ENCODE measurements around the gene TNS3. TPM values are rescaled to one million over a fixed set of nuclear protein-coding genes. Genes with fewer than 3 reads are reported as not detected.

The TNS3 gene
- total RNA-seq, 1 donor from 2014 or later: 92.9 TPM

GRCh38 chr7:47466832-47467231, 115.1 kb downstream of the TNS3 start:
- peaks cover 19% of the 10 kb centered on the region for H3K36me3 Mint-ChIP-seq (ENCODE audit: low read depth, unreplicated experiment)
- Histone ChIP-seq H3K4me2 (ENCODE audit: low read length) (no peak overlapping the region), H3K27me3 (ENCODE audit: insufficient read depth, low read length) (no peaks in the 10 kb centered on the region), H3K79me2 (ENCODE audit: insufficient read depth, low read length) (peaks cover 20% of the 10 kb centered on the region), H3K36me3 (ENCODE audit: insufficient read depth, low read length) (peaks cover 2% of the 10 kb centered on the region), H3K9ac (ENCODE audit: low read length) (no peak overlapping the region), H2AFZ (ENCODE audit: low read depth, low read length) (no peak overlapping the region), H3K4me3 (ENCODE audit: insufficient read depth, low read depth, low read length) (no peak overlapping the region), H3K27ac (ENCODE audit: low read depth, low read length) (no peak overlapping the region), H3K9me3 (ENCODE audit: insufficient read depth, low read depth, low read length) (no peaks in the 10 kb centered on the region), H3K4me1 (ENCODE audit: insufficient read depth, low read length) (peaks cover under 1% of the 10 kb centered on the region), H4K20me1 (ENCODE audit: insufficient read depth, low read length) (peaks cover 11% of the 10 kb centered on the region)
- TF ChIP-seq EZH2 (IDR thresholded peaks at IDR 0.05; ENCODE audit: insufficient read depth, low read length) (no peak), CTCF (IDR thresholded peaks at IDR 0.05; ENCODE audit: insufficient read depth, low read depth, low read length) (no peak)
- peaks cover 24% of the 10 kb centered on the region for H3K4me1 Mint-ChIP-seq (ENCODE audit: low read depth, unreplicated experiment)
- DNase-seq (ENCODE audit: low read depth) (no peak), FAIRE-seq (no peak)
- no peak overlapping the region for H3K27ac Mint-ChIP-seq (ENCODE audit: unreplicated experiment)
- H3K4me3 Mint-ChIP-seq (ENCODE audit: unreplicated experiment): no peak overlapping the region
- H3K9me3 Mint-ChIP-seq (ENCODE audit: unreplicated experiment): no peaks in the 10 kb centered on the region
- no peaks in the 10 kb centered on the region for H3K27me3 Mint-ChIP-seq (ENCODE audit: low read depth, unreplicated experiment)

DNA sequence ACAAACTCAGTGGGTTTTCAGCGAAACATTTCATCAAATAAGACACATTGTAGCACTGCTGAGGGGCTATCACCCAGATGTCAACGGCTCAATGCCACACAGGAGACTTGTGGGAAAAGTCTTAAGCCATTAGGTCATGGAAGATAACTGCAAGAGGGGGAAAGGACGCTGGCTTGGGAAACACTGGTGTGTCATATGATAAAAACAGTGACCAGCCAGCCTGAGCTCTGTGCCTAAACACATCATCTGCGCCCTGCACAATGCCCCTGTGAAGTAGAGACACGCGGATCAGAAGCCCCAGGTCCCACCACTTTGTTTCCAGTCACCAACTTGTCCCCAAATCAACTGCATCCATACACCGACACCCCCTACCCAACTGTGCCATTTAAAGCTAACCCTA, 116.7 kb downstream of the TNS3 start:
- peaks cover 2% of the 10 kb centered on the region for H3K36me3 ChIP-seq (ENCODE audit: insufficient read depth, low read length)
- H4K20me1 ChIP-seq (ENCODE audit: insufficient read depth, low read length): peaks cover 13% of the 10 kb centered on the region
- Mint-ChIP-seq H3K4me3 (ENCODE audit: unreplicated experiment) (no peak overlapping the region), H3K9me3 (ENCODE audit: unreplicated experiment) (no peaks in the 10 kb centered on the region), H3K27ac (ENCODE audit: unreplicated experiment) (peak overlapping the region; percentile 88), H3K27me3 (ENCODE audit: low read depth, unreplicated experiment) (no peaks in the 10 kb centered on the region), H3K4me1 (ENCODE audit: low read depth, unreplicated experiment) (peaks cover 25% of the 10 kb centered on the region), H3K36me3 (ENCODE audit: low read depth, unreplicated experiment) (peaks cover 17% of the 10 kb centered on the region)
- H3K9me3 ChIP-seq (ENCODE audit: insufficient read depth, low read depth, low read length): no peaks in the 10 kb centered on the region
- H3K4me2 ChIP-seq (ENCODE audit: low read length): no peak overlapping the region
- DNase-seq (ENCODE audit: low read depth): no peak
- H3K27me3 ChIP-seq (ENCODE audit: insufficient read depth, low read length): no peaks in the 10 kb centered on the region
- H2AFZ ChIP-seq (ENCODE audit: low read depth, low read length): no peak overlapping the region
- H3K9ac ChIP-seq (ENCODE audit: low read length): no peak overlapping the region
- H3K4me3 ChIP-seq (ENCODE audit: insufficient read depth, low read depth, low read length): no peak overlapping the region
- no peak for TF ChIP-seq EZH2 (IDR thresholded peaks at IDR 0.05; ENCODE audit: insufficient read depth, low read length)
- TF ChIP-seq CTCF (IDR thresholded peaks at IDR 0.05; ENCODE audit: insufficient read depth, low read depth, low read length): no peak
- no peak for FAIRE-seq
- H3K27ac ChIP-seq (ENCODE audit: low read depth, low read length): no peak overlapping the region
- H3K4me1 ChIP-seq (ENCODE audit: insufficient read depth, low read length): peaks cover 15% of the 10 kb centered on the region
- H3K79me2 ChIP-seq (ENCODE audit: insufficient read depth, low read length): peaks cover 24% of the 10 kb centered on the region

GRCh38 chr7:47464266-47464665, 117.6 kb downstream of the TNS3 start:
- peaks cover 26% of the 10 kb centered on the region for H3K4me1 Mint-ChIP-seq (ENCODE audit: low read depth, unreplicated experiment)
- TF ChIP-seq CTCF (IDR thresholded peaks at IDR 0.05; ENCODE audit: insufficient read depth, low read depth, low read length): no peak
- no peak for TF ChIP-seq EZH2 (IDR thresholded peaks at IDR 0.05; ENCODE audit: insufficient read depth, low read length)
- Histone ChIP-seq H3K27ac (ENCODE audit: low read depth, low read length) (no peak overlapping the region), H3K9ac (ENCODE audit: low read length) (no peak overlapping the region), H3K4me2 (ENCODE audit: low read length) (no peak overlapping the region), H3K36me3 (ENCODE audit: insufficient read depth, low read length) (peaks cover 2% of the 10 kb centered on the region), H3K4me1 (ENCODE audit: insufficient read depth, low read length) (peaks cover 15% of the 10 kb centered on the region), H2AFZ (ENCODE audit: low read depth, low read length) (no peak overlapping the region), H3K27me3 (ENCODE audit: insufficient read depth, low read length) (no peaks in the 10 kb centered on the region), H3K4me3 (ENCODE audit: insufficient read depth, low read depth, low read length) (no peak overlapping the region), H4K20me1 (ENCODE audit: insufficient read depth, low read length) (peaks cover 13% of the 10 kb centered on the region), H3K79me2 (ENCODE audit: insufficient read depth, low read length) (peaks cover 21% of the 10 kb centered on the region), H3K9me3 (ENCODE audit: insufficient read depth, low read depth, low read length) (no peaks in the 10 kb centered on the region)
- H3K4me3 Mint-ChIP-seq (ENCODE audit: unreplicated experiment): no peak overlapping the region
- H3K36me3 Mint-ChIP-seq (ENCODE audit: low read depth, unreplicated experiment): peaks cover 17% of the 10 kb centered on the region
- no peak overlapping the region for H3K27ac Mint-ChIP-seq (ENCODE audit: unreplicated experiment)
- H3K9me3 Mint-ChIP-seq (ENCODE audit: unreplicated experiment): no peaks in the 10 kb centered on the region
- H3K27me3 Mint-ChIP-seq (ENCODE audit: low read depth, unreplicated experiment): no peaks in the 10 kb centered on the region
- DNase-seq (ENCODE audit: low read depth) (no peak), FAIRE-seq (no peak)
